SK-N-MC (cell line): ENCODE data around the gene LRMDA.

ENCODE experiments used
- EZH2 ChIP-seq: fragments of 200-600 bp; sonication (generic); IDR thresholded peaks from one replicate; pipeline ENCODE4 v1.6.1; 2017; ENCODE audit warnings: antibody characterized with exemption
- FOXP2 ChIP-seq: optimal IDR thresholded peaks from 2 replicates; pipeline ENCODE3; 2011; ENCODE audit warnings: mild to moderate bottlenecking, moderate library complexity; ENCODE audit not compliant: insufficient read depth; ENCODE audit errors: extremely low read length, control extremely low read depth
- POLR2AphosphoS5 ChIP-seq: IDR thresholded peaks from 2 replicates; pipeline ENCODE4 v1.6.1; 2012; ENCODE audit warnings: mild to moderate bottlenecking, low read depth, low read length, borderline replicate concordance

GRCh38 chr10:75681334-75681733 is 249.9 kb downstream of the LRMDA start:
- TF ChIP-seq POLR2AphosphoS5 = no peak
- TF ChIP-seq EZH2 = no peak
- TF ChIP-seq FOXP2 = no peak
